GM12872 (cell line): ENCODE data around the gene EIF4E2.

Experiments used
- TF ChIP-seq, protein P1 (sequence below): IDR thresholded peaks from 3 replicates; pipeline ENCODE4 v1.5.1; 2011; ENCODE audit warnings: low read depth, mild to moderate bottlenecking, low read length, moderate library complexity; ENCODE audit not compliant: insufficient read depth

Gene EIF4E2

DNA sequence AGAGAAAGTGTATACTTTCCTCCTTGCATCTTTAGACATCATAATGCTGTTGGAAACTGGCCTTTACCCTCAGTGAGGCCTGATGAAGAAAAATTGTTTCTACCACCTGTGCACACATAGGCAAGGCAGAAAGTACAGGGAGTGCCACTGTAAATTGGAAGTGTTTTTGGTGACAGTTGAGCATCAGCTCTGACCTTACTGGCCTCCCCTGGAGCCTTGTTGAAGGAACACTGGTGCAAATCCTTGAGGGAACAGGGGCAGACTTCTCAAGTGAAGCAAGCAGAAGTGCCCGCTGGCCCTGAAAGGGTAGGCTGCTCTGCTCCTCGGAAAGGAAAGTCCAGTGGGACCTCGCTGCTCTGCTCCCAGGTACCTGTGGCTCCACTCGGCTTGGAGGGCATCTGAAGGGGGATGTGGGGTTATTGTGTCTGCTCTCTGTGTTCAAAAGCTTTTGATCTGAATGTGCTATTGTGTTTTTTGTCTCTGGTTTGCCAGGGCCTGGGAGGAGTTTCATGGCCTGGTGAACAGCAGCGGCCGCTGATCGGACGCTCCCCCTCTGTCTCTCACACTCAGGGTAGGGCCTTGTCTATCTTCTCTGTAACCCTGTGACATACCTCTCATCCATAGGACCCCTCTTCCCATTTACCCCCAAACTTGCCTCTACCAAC is 23.4 kb downstream of the EIF4E2 start:
- TF ChIP-seq, protein P1, sequence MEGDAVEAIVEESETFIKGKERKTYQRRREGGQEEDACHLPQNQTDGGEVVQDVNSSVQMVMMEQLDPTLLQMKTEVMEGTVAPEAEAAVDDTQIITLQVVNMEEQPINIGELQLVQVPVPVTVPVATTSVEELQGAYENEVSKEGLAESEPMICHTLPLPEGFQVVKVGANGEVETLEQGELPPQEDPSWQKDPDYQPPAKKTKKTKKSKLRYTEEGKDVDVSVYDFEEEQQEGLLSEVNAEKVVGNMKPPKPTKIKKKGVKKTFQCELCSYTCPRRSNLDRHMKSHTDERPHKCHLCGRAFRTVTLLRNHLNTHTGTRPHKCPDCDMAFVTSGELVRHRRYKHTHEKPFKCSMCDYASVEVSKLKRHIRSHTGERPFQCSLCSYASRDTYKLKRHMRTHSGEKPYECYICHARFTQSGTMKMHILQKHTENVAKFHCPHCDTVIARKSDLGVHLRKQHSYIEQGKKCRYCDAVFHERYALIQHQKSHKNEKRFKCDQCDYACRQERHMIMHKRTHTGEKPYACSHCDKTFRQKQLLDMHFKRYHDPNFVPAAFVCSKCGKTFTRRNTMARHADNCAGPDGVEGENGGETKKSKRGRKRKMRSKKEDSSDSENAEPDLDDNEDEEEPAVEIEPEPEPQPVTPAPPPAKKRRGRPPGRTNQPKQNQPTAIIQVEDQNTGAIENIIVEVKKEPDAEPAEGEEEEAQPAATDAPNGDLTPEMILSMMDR, result no peak

DNA sequence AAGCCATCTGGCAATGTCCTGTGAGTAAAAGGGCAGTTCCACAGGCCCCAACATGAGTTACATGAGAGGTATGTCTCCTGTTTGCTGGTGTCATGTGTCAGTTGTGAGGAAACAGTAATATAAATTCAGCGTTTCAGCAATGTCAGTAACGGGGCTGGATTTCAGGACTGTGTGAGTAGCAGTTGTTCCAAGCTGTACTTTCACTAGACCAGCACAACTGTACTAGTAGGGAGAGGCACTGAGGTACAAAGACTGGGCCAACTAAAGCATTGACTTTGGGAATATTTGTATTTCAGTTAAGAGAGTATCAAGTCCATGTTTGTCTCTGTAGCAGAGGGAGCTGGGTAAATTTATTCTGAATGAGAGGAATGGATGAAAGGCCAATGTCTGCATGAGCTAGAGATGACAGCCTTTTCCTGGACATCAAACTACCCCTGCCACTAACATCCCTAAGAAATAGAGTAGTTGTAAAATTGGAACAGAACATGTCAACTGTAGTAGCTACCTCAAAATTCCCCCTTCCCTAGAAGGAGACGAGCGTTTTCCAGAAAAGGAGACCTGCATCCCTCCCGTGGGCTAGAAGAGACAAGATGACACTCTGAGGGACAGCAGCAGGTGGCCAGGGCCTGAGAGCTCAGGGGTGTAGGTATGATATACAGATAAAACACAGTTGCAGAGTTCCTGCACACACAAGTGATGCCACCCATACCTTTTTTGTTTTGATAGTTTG is 24.4 kb downstream of the EIF4E2 start:
- TF ChIP-seq, protein P1, result no peak

DNA sequence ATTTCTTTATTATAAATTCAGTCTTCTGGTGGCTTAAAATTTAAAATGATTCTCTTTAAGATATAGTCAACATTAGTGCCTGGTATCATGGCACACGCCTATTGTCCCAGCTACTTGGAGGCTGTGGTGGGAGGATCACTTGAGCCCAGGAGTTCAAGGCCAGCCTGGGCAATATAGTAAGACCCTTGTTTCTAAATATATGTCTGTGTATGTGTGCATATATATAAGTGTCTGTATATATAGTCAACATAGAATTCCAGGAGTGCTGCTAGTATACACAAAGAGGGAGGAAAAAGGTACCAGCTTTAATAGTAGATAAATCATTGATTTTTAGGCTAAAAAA is 24.9 kb downstream of the EIF4E2 start:
- TF ChIP-seq, protein P1, result no peak

DNA sequence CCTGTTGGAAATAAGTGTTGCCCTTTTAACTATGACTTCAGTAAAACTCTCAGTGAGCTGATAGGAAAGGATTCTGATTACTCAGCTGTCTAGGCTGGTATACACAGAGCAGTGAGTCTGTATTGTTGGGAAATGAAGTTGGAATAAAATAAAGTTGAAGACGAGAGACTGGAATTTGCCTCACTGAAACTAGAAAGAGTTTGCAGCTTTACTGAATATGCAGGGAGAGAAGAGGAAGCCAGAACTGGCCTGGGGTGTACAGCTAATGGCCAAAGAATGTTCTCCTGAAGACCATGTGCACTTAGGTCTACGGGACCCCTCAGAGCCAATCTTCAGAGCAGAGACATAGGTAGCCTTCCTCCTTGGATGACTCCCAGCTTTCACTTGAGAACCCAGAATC is 26.5 kb downstream of the EIF4E2 start:
- TF ChIP-seq, protein P1, result no peak

DNA sequence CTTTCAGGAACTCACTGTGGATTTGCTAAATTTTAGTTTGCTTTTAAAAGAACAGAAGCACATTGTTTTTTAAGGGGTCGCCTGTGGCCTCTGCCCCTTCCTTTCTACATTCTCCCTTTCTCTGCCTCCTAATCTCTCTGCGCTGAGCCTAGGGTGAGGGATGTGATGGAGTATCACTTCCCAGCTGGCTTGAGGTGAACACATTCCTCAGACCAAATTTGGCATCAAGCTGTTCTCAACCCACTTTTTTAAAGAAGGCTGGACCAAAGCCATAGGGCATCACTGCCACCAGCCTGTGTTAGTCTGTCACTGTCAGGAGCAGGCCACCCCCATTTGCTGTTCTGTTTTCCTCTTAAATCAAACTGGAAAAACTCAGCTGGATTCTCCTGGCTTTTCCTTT is 27.4 kb downstream of the EIF4E2 start:
- TF ChIP-seq, protein P1, result no peak

DNA sequence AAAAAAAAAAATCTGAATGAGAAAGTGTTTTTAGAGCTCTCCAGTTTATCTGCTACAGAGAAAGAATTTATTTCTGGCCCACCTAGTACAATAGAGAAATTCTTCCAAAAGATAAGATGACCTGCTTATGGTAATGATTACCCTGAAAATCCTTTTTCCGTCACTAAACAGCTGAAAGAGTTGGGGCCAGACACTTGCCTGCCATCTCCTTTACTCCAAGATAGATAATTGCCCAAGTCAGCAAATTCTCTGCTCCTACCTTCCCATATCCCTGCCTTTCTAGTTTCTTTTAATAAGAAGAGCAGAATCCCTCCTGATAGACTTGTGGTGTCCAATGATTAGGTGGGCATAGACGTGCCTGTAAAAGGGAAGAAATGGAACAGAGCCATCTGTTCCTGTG is 28.1 kb downstream of the EIF4E2 start:
- TF ChIP-seq, protein P1, result no peak

DNA sequence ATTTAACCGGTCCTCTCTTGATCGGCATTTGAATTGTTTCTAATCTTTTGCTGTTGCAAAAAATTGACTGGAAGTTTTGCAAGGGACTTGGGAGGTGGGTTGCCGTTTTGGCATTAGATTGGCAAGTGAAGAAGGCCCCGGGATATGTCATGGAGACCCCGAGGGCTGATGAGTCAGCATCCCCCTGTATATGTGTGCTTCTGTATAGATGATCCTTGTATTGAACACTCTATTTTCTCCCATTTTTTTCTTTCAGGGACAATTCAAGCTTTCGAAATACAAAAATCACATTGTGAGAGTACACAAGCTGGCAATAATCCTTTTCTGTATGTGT is 30.1 kb downstream of the EIF4E2 start:
- TF ChIP-seq, protein P1, result no peak
